HepG2 (cell line): Measurements from ENCODE around the gene GSAP. TPM values are rescaled to one million over a fixed set of nuclear protein-coding genes. Genes with fewer than 3 reads are reported as not detected.

ENCODE experiments used
- CCAR2 ChIP-seq: fragments of 200-400 bp; formaldehyde crosslinking; optimal IDR thresholded peaks from 2 replicates; pipeline ENCODE3; 2018; ENCODE audit warnings: low read depth, mild to moderate bottlenecking, low read length, moderate library complexity
- ELF4 ChIP-seq: sonication (generic); formaldehyde crosslinking; IDR thresholded peaks from 2 replicates; pipeline ENCODE4 v1.5.0; 2020; ENCODE audit warnings: missing genetic modification reagents, mild to moderate bottlenecking, moderate library complexity, borderline replicate concordance
- HOXA7 ChIP-seq: sonication (generic); formaldehyde crosslinking; IDR thresholded peaks from 2 replicates; pipeline ENCODE4 v1.8.1; 2022; ENCODE audit warnings: mild to moderate bottlenecking, missing genetic modification reagents, moderate library complexity
- MED13 ChIP-seq: sonication (generic); formaldehyde crosslinking; IDR thresholded peaks from 2 replicates; pipeline ENCODE4 v1.5.0; 2020; ENCODE audit warnings: missing genetic modification reagents
- MIXL1 ChIP-seq: IDR thresholded peaks from 2 replicates; pipeline ENCODE4 v1.6.1; 2016
- MTA3 ChIP-seq: sonication (generic); formaldehyde crosslinking; IDR thresholded peaks from 2 replicates; pipeline ENCODE4 v1.4.0; 2020; ENCODE audit warnings: missing genetic modification reagents
- NFE2L1 ChIP-seq: sonication (generic); formaldehyde crosslinking; IDR thresholded peaks from 2 replicates; pipeline ENCODE4 v1.4.0; 2020; ENCODE audit warnings: missing genetic modification reagents, mild to moderate bottlenecking, borderline replicate concordance
- PHB2 ChIP-seq: fragments of 450-650 bp; IDR thresholded peaks from 2 replicates; pipeline ENCODE4 v1.6.1; 2018; ENCODE audit not compliant: partially characterized antibody
- SETDB1 ChIP-seq: sonication (generic); formaldehyde crosslinking; IDR thresholded peaks from 2 replicates; pipeline ENCODE4 v1.5.1; 2020; ENCODE audit warnings: missing genetic modification reagents, mild to moderate bottlenecking, borderline replicate concordance
- SP4 ChIP-seq: sonication (generic); formaldehyde crosslinking; IDR thresholded peaks from 2 replicates; pipeline ENCODE4 v1.8.1; 2023; ENCODE audit warnings: mild to moderate bottlenecking, missing genetic modification reagents
- SRF ChIP-seq: IDR thresholded peaks from 2 replicates; pipeline ENCODE4 v1.6.1; 2011; ENCODE audit warnings: mild to moderate bottlenecking, low read depth, low read length, moderate library complexity
- SUZ12 ChIP-seq: fragments of 150-350 bp; IDR thresholded peaks from 2 replicates; pipeline ENCODE4 v1.6.1; 2014; ENCODE audit warnings: low read depth, low read length
- TOE1 ChIP-seq: sonication (generic); formaldehyde crosslinking; IDR thresholded peaks from 2 replicates; pipeline ENCODE4 v1.4.0; 2020; ENCODE audit warnings: mild to moderate bottlenecking, missing genetic modification reagents
- TRIM24 ChIP-seq: sonication (generic); formaldehyde crosslinking; IDR thresholded peaks from 2 replicates; pipeline ENCODE4 v1.8.0; 2022; ENCODE audit warnings: mild to moderate bottlenecking, missing genetic modification reagents
- ZBTB8A ChIP-seq: sonication (generic); formaldehyde crosslinking; IDR thresholded peaks from 2 replicates; pipeline ENCODE4 v1.4.0; 2020; ENCODE audit warnings: mild to moderate bottlenecking, low read depth, missing genetic modification reagents, borderline replicate concordance
- ZFP36 ChIP-seq: fragments of 150-350 bp; IDR thresholded peaks from 2 replicates; pipeline ENCODE4 v1.6.1; 2018; ENCODE audit warnings: borderline replicate concordance, low read length, low read depth; ENCODE audit not compliant: partially characterized antibody
- ZNF383 ChIP-seq: sonication (generic); formaldehyde crosslinking; IDR thresholded peaks from 2 replicates; pipeline ENCODE4 v1.4.0; 2020; ENCODE audit warnings: missing genetic modification reagents, mild to moderate bottlenecking, borderline replicate concordance
- ZNF468 ChIP-seq: sonication (generic); formaldehyde crosslinking; IDR thresholded peaks from 2 replicates; pipeline ENCODE4 v1.8.0; 2022; ENCODE audit warnings: mild to moderate bottlenecking, moderate library complexity, missing genetic modification reagents
- ZNF557 ChIP-seq: sonication (generic); formaldehyde crosslinking; IDR thresholded peaks from 2 replicates; pipeline ENCODE4 v1.4.0; 2020; ENCODE audit warnings: missing genetic modification reagents
- ZNF572 ChIP-seq: sonication (generic); formaldehyde crosslinking; IDR thresholded peaks from 2 replicates; pipeline ENCODE4 v1.5.1; 2020; ENCODE audit warnings: mild to moderate bottlenecking, missing genetic modification reagents
- ZNF776 ChIP-seq: sonication (generic); formaldehyde crosslinking; IDR thresholded peaks from 2 replicates; pipeline ENCODE4 v1.4.0; 2020; ENCODE audit warnings: mild to moderate bottlenecking, missing genetic modification reagents
- ZNF792 ChIP-seq: IDR thresholded peaks from 2 replicates; pipeline ENCODE4 v1.6.1; 2016
- ZSCAN29 ChIP-seq: sonication (generic); formaldehyde crosslinking; conservative IDR thresholded peaks from 2 replicates; pipeline ENCODE4 v1.4.0; 2020; ENCODE audit warnings: mild to moderate bottlenecking, missing genetic modification reagents
- polyA plus RNA-seq, 8 experiments: library from polyadenylated mRNA; depleted of rRNA in 3 of 8; stranded (reverse) in 7 of 8; unstranded in 1 of 8; fragments of >200 nt; fragmentation: Illumina TruSeq in 4 of 8; extraction: Trizol in 4 of 8; gene quantifications; 2 replicates each; pipeline versions ENCODE4 v1.2.1 to v1.2.3, GENCODE V29; 2011 to 2016; ENCODE audit warnings: low read depth in 4 of 8, missing spikeins in 1 of 8, mixed read lengths in 1 of 8; ENCODE audit not compliant: insufficient read depth in 1 of 8
- total RNA-seq, 5 experiments: library from RNA; depleted of rRNA; stranded (reverse); fragments of >200 nt; fragmentation: Illumina TruSeq; extraction: Trizol; gene quantifications; 2 replicates each; pipeline ENCODE4 v1.2.3, GENCODE V29; 2016; ENCODE audit warnings: low read depth in 1 of 5
- TF ChIP-seq, protein P1 (sequence below): sonication (generic); formaldehyde crosslinking; IDR thresholded peaks from 2 replicates; pipeline ENCODE4 v1.8.1; 2023; ENCODE audit warnings: mild to moderate bottlenecking, missing genetic modification reagents
- TF ChIP-seq, protein P2 (sequence below): sonication (generic); formaldehyde crosslinking; IDR thresholded peaks from 2 replicates; pipeline ENCODE4 v1.9.0; 2021; ENCODE audit warnings: missing genetic modification reagents, borderline replicate concordance
- TF ChIP-seq, protein P3 (sequence below): sonication (generic); formaldehyde crosslinking; IDR thresholded peaks from 2 replicates; pipeline ENCODE4 v1.9.0; 2021; ENCODE audit warnings: missing genetic modification reagents, borderline replicate concordance

The GSAP gene
- total and polyA plus RNA-seq, 2 of the 13 experiments (the other 11 are each of a cell fraction or from before 2014, with no cell fraction given) = 34.6 to 40.6 TPM

DNA sequence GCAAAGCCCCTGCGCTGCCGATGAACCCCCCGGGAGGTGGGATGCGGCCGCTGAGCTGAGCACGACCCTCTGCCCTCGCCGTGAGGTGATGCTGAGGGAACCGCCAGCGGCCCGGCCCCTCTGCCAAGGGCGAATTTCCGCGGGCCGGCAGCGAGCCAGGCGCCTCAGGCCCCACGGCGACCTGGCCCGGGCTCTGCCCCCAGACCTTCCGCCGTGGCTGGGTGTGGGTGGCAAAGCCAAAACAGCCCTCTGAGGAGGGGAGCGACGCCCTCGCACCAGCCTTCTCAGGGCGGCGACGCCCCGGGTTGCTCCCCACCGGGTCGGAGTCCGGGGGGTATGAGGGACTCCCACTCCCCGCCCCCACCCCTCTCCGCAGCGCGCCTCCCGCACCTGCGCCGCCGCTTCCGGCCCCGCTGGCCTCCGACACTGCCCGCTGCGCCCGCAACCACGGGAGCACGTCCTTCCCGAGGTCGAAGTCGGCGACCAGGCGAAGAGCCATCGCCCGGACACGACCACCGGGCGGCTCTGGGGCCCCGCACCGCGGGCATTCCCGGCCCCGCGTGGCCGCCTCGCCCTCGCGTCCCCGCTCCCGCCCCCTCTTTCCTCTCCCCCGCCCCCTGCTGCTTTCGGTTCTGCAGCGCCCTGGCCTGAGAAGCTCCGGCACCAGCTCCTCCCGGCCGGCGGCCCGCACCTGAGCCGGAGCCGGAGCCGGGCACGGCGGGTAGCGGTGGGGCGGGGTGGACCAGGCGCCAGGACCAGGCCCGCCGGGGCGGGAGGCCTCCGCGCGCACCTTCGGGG lies at the start of gene GSAP (continued):
- TF ChIP-seq, protein P1, sequence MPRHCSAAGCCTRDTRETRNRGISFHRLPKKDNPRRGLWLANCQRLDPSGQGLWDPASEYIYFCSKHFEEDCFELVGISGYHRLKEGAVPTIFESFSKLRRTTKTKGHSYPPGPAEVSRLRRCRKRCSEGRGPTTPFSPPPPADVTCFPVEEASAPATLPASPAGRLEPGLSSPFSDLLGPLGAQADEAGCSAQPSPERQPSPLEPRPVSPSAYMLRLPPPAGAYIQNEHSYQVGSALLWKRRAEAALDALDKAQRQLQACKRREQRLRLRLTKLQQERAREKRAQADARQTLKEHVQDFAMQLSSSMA = 0 out of 2 replicates have a peak, but pooled peaks have one; percentile 42
- TF ChIP-seq ZFP36 (no peak), TOE1 (CRISPR knock-in tag) (no peak), ZNF383 (CRISPR knock-in tag) (no peak), PHB2 (no peak), ZNF792 (CRISPR knock-in tag) (no peak), SUZ12 (no peak), ZNF557 (CRISPR knock-in tag) (peak; percentile 77; the same call in 1 of the 2 replicates), MIXL1 (CRISPR knock-in tag) (no peak), ZNF468 (CRISPR knock-in tag) (no peak), SP4 (CRISPR knock-in tag) (peak; percentile 15; the same call in 1 of the 2 replicates), ELF4 (CRISPR knock-in tag) (no peak), NFE2L1 (CRISPR knock-in tag) (no peak), ZBTB8A (CRISPR knock-in tag) (no peak), SRF (no peak), TRIM24 (no peak), MED13 (CRISPR knock-in tag) (peak; percentile 68), MTA3 (CRISPR knock-in tag) (no peak), CCAR2 (no peak), ZNF776 (CRISPR knock-in tag) (0 out of 2 replicates have a peak, but pooled peaks have one; percentile 33), HOXA7 (CRISPR knock-in tag) (no peak), ZNF572 (CRISPR knock-in tag) (peak; percentile 88; the same call in 1 of the 2 replicates), SETDB1 (no peak), ZSCAN29 (CRISPR knock-in tag) (no peak; the same call in 1 of the 2 replicates)
- TF ChIP-seq, protein P2, sequence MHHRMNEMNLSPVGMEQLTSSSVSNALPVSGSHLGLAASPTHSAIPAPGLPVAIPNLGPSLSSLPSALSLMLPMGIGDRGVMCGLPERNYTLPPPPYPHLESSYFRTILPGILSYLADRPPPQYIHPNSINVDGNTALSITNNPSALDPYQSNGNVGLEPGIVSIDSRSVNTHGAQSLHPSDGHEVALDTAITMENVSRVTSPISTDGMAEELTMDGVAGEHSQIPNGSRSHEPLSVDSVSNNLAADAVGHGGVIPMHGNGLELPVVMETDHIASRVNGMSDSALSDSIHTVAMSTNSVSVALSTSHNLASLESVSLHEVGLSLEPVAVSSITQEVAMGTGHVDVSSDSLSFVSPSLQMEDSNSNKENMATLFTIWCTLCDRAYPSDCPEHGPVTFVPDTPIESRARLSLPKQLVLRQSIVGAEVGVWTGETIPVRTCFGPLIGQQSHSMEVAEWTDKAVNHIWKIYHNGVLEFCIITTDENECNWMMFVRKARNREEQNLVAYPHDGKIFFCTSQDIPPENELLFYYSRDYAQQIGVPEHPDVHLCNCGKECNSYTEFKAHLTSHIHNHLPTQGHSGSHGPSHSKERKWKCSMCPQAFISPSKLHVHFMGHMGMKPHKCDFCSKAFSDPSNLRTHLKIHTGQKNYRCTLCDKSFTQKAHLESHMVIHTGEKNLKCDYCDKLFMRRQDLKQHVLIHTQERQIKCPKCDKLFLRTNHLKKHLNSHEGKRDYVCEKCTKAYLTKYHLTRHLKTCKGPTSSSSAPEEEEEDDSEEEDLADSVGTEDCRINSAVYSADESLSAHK = no peak
- TF ChIP-seq, protein P3, sequence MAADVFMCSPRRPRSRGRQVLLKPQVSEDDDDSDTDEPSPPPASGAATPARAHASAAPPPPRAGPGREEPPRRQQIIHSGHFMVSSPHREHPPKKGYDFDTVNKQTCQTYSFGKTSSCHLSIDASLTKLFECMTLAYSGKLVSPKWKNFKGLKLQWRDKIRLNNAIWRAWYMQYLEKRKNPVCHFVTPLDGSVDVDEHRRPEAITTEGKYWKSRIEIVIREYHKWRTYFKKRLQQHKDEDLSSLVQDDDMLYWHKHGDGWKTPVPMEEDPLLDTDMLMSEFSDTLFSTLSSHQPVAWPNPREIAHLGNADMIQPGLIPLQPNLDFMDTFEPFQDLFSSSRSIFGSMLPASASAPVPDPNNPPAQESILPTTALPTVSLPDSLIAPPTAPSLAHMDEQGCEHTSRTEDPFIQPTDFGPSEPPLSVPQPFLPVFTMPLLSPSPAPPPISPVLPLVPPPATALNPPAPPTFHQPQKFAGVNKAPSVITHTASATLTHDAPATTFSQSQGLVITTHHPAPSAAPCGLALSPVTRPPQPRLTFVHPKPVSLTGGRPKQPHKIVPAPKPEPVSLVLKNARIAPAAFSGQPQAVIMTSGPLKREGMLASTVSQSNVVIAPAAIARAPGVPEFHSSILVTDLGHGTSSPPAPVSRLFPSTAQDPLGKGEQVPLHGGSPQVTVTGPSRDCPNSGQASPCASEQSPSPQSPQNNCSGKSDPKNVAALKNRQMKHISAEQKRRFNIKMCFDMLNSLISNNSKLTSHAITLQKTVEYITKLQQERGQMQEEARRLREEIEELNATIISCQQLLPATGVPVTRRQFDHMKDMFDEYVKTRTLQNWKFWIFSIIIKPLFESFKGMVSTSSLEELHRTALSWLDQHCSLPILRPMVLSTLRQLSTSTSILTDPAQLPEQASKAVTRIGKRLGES = peak; percentile 54; the same call in 1 of the 2 replicates
